SK-N-MC (cell line): ENCODE data around the gene RTBDN.

Experiments
- DNase-seq: peaks from one replicate; pipeline ENCODE4 v3.0.0-alpha.2; 2011; ENCODE audit warnings: low read depth, low spot score
- H3K27ac ChIP-seq: fragments of 200-600 bp; sonication (generic); 2 replicates; pipeline ENCODE4 v1.5.1; 2016; ENCODE audit warnings: mixed run types
- H3K36me3 ChIP-seq: fragments of 200-600 bp; sonication (generic); 2 replicates; pipeline ENCODE4 v1.6.1; 2017; ENCODE audit warnings: antibody characterized with exemption, low read length, mixed read lengths; ENCODE audit not compliant: insufficient read depth
- H3K4me3 ChIP-seq: fragments of 200-600 bp; sonication (generic); 2 replicates; pipeline ENCODE4 v1.5.1; 2016
- H3K9ac ChIP-seq: fragments of 200-600 bp; sonication (generic); 2 replicates; pipeline ENCODE4 v1.8.0; 2017; ENCODE audit warnings: mixed run types, mixed read lengths; ENCODE audit not compliant: insufficient read length
- H3K9me3 ChIP-seq: fragments of 200-600 bp; sonication (generic); 2 replicates; pipeline ENCODE4 v1.6.1; 2017; ENCODE audit warnings: low read depth, mild to moderate bottlenecking, antibody characterized with exemption, low read length, moderate library complexity, mixed read lengths
- EZH2 ChIP-seq: fragments of 200-600 bp; sonication (generic); IDR thresholded peaks from one replicate; pipeline ENCODE4 v1.6.1; 2017; ENCODE audit warnings: antibody characterized with exemption
- FOXP2 ChIP-seq: optimal IDR thresholded peaks from 2 replicates; pipeline ENCODE3; 2011; ENCODE audit warnings: mild to moderate bottlenecking, moderate library complexity; ENCODE audit not compliant: insufficient read depth; ENCODE audit errors: extremely low read length, control extremely low read depth
- POLR2AphosphoS5 ChIP-seq: IDR thresholded peaks from 2 replicates; pipeline ENCODE4 v1.6.1; 2012; ENCODE audit warnings: mild to moderate bottlenecking, low read depth, low read length, borderline replicate concordance

Gene RTBDN

GRCh38 chr19:12782174-12782423 lies 52.3 kb downstream of the RTBDN start:
- no peaks in the 10 kb centered on the region for H3K9me3 ChIP-seq
- TF ChIP-seq EZH2 (no peak), POLR2AphosphoS5 (no peak), FOXP2 (no peak)
- no peak for DNase-seq
- H3K27ac ChIP-seq = peak overlapping the region; percentile 93
- no peaks in the 10 kb centered on the region for H3K36me3 ChIP-seq
- no peak overlapping the region for H3K9ac ChIP-seq
- H3K4me3 ChIP-seq = 0 out of 2 replicates have a peak overlapping the region, but pooled peaks have one; percentile 84

GRCh38 chr19:12779162-12779993 lies 55.0 kb downstream of the RTBDN start:
- peak overlapping the region; percentile 30 for H3K9ac ChIP-seq
- no peaks in the 10 kb centered on the region for H3K9me3 ChIP-seq
- peak overlapping the region; percentile 90 for H3K27ac ChIP-seq
- H3K36me3 ChIP-seq = no peaks in the 10 kb centered on the region
- no peak for DNase-seq
- TF ChIP-seq EZH2 = no peak
- no peak for TF ChIP-seq POLR2AphosphoS5
- TF ChIP-seq FOXP2 = no peak
- H3K4me3 ChIP-seq = peak overlapping the region; percentile 81

- TF ChIP-seq EZH2 = no peak
- no peak for TF ChIP-seq FOXP2
- TF ChIP-seq POLR2AphosphoS5 = 0 out of 2 replicates have a peak, but pooled peaks have one; percentile 3
Measured at GRCh38 chr19:12778905-12779161, 55.5 kb downstream of the RTBDN start.

GRCh38 chr19:12778017-12778904 lies 56.1 kb downstream of the RTBDN start:
- Histone ChIP-seq H3K9ac (peak overlapping the region; percentile 30), H3K36me3 (no peaks in the 10 kb centered on the region), H3K9me3 (no peaks in the 10 kb centered on the region), H3K27ac (peak overlapping the region; percentile 90), H3K4me3 (peak overlapping the region; percentile 81)
- no peak for DNase-seq
- TF ChIP-seq POLR2AphosphoS5 (peak; percentile 77), FOXP2 (no peak)

More at GRCh38 chr19:12778905-12779161, 55.5 kb downstream of the RTBDN start:
- Histone ChIP-seq H3K36me3 (no peaks in the 10 kb centered on the region), H3K9ac (peak overlapping the region; percentile 30), H3K4me3 (peak overlapping the region; percentile 81), H3K27ac (peak overlapping the region; percentile 90), H3K9me3 (no peaks in the 10 kb centered on the region)
- no peak for DNase-seq

- peak overlapping the region; percentile 21 for H3K9ac ChIP-seq
- no peaks in the 10 kb centered on the region for H3K9me3 ChIP-seq
- peak overlapping the region; percentile 81 for H3K4me3 ChIP-seq
- DNase-seq = no peak
- peak overlapping the region; percentile 90 for H3K27ac ChIP-seq
- H3K36me3 ChIP-seq = no peaks in the 10 kb centered on the region
- TF ChIP-seq FOXP2 = no peak
- TF ChIP-seq POLR2AphosphoS5 = no peak
- no peak for TF ChIP-seq EZH2
Measured at GRCh38 chr19:12777217-12778016, 57.0 kb downstream of the RTBDN start.
